ENCODE data around the gene B3GNT5. TPM values are rescaled to one million over a fixed set of nuclear protein-coding genes. Genes with fewer than 3 reads are reported as not detected.
"Not testable (repeated sequence)": the region's sequence is repeated elsewhere in the genome, so short reads cannot be mapped to it uniquely, and the experiment has no call there.

The B3GNT5 gene
- total and polyA plus RNA-seq, 12 donors, result 0.18 to 3.6 (median 2.6) TPM

- Histone ChIP-seq H3K4me3 (no peak overlapping the region), H3K27me3 (no peaks in the 10 kb centered on the region), H3K36me3 (replicated peaks in 1 of 2) (no peaks in the 10 kb centered on the region), H3K9me3 (replicated peaks in 1 of 3) (no peaks in the 10 kb centered on the region), H3K4me1 (replicated peaks in 1 of 2) (no peaks in the 10 kb centered on the region), H3K27ac (no peak overlapping the region)
- 80 to 97% (median 92%) methylated on average over 1 of the region's 1 CpG for WGBS, 4 donors
- no peak for DNase-seq
- intact Hi-C loops (cut with DNase I), result no loop called here
- TF ChIP-seq POLR2A (IDR thresholded peaks at IDR 0.05) (no peak), CTCF (IDR thresholded peaks at IDR 0.05) (no peak)
These were observed 23.9 kb upstream of the B3GNT5 start for GRCh38 chr3:183229178-183229577.

DNA sequence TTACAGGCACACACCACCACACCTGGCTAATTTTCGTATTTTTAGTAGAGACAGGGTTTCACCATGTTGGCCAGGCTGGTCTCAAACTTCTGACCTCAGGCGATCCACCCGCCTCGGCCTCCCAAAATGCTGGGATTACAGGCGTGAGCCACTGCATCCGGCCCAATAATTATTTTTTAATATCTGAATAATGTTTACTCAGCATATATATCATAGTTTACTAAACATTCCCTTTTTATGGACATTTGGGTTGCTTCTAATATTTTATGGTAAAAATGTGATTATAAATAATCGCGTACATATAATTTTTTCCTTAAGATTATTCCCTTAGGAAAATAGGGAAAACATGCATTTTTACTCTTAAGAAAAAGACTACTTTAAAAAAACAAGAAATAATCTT is 22.8 kb upstream of the B3GNT5 start:
- H3K9me3 ChIP-seq (replicated peaks in 1 of 3); DNase-seq; H3K27ac ChIP-seq; H3K4me3 ChIP-seq; H3K36me3 ChIP-seq (replicated peaks in 1 of 2); H3K4me1 ChIP-seq (replicated peaks in 1 of 2); H3K27me3 ChIP-seq; intact Hi-C loops (cut with DNase I): not testable (repeated sequence)
- WGBS, 4 donors, result 86 to 97% (median 93%) methylated on average over 8 of the region's 8 CpGs

- H3K36me3 ChIP-seq (replicated peaks in 1 of 2), result no peaks in the 10 kb centered on the region
- intact Hi-C loops (cut with DNase I), result no loop called here
- 91 to 92% (median 91%) methylated on average over 3 of the region's 3 CpGs for WGBS, 4 donors
These were observed 22.2 kb upstream of the B3GNT5 start for GRCh38 chr3:183230826-183231225.

GRCh38 chr3:183233966-183234365 is 19.1 kb upstream of the B3GNT5 start:
- WGBS, 4 donors, result 60 to 73% (median 67%) methylated on average over 4 of the region's 4 CpGs

More at GRCh38 chr3:183230826-183231225, 22.2 kb upstream of the B3GNT5 start:
- H3K4me3 ChIP-seq, result no peak overlapping the region
- H3K9me3 ChIP-seq (replicated peaks in 1 of 3), result no peaks in the 10 kb centered on the region
- TF ChIP-seq CTCF (IDR thresholded peaks at IDR 0.05) (no peak), POLR2A (IDR thresholded peaks at IDR 0.05) (no peak)
- no peaks in the 10 kb centered on the region for H3K27me3 ChIP-seq
- no peak for DNase-seq
- no peak overlapping the region for H3K27ac ChIP-seq
- no peaks in the 10 kb centered on the region for H3K4me1 ChIP-seq (replicated peaks in 1 of 2)

More at GRCh38 chr3:183233966-183234365, 19.1 kb upstream of the B3GNT5 start:
- Histone ChIP-seq H3K27ac (peak overlapping the region in 1 of 5 donors; percentile 22), H3K9me3 (replicated peaks in 1 of 3) (no peaks in the 10 kb centered on the region), H3K27me3 (no peaks in the 10 kb centered on the region), H3K36me3 (replicated peaks in 1 of 2) (no peaks in the 10 kb centered on the region), H3K4me3 (no peak overlapping the region), H3K4me1 (replicated peaks in 1 of 2) (no peaks in the 10 kb centered on the region)
- intact Hi-C loops (cut with DNase I), result no loop called here
- TF ChIP-seq CTCF (IDR thresholded peaks at IDR 0.05) (no peak), POLR2A (IDR thresholded peaks at IDR 0.05) (no peak)
- no peak for DNase-seq

Measured in adrenal gland (tissue), 12 donors.